K562 (cell line): ENCODE results near the gene C11orf98. TPM values are rescaled to one million over a fixed set of nuclear protein-coding genes. Genes with fewer than 3 reads are reported as not detected.

Experiments
- ATAC-seq: fragments of 200-7000 bp; cut with Tn5 transposase; 3 replicates; pipeline ENCODE4 v1.9.1; 2020; ENCODE audit warnings: moderate library complexity
- BruUV-seq: library from RNA; stranded (reverse); fragments of 400-500 nt; replicated peaks from 2 replicates; lab custom pipeline; 2021; lab: Mats Ljungman, UMichigan
- CTCF ChIA-PET: fragments of 300-600 bp; formaldehyde crosslinking; extraction: SDS; loops from one replicate; lab custom pipeline; 2021; ENCODE audit warnings: low intra/inter-chr PET ratio; lab: Yijun Ruan, JAX
- POLR2A ChIA-PET: fragments of 300-600, 350-650 bp; sonication (Branson Sonifier 250); formaldehyde crosslinking; extraction: SDS; loops from one replicate; lab custom pipeline; 2021; ENCODE audit warnings: antibody characterized with exemption, inconsistent platforms; lab: Yijun Ruan, JAX
- DNase-seq, 4 experiments: peaks; one replicate each; pipeline versions ENCODE4 v3.0.0 to v3.0.0-alpha.2; 2011 to 2018; ENCODE audit warnings: low spot score in 3 of 4, mixed read lengths in 3 of 4; ENCODE audit errors: extremely low read depth in 1 of 4
- FAIRE-seq: peaks from 2 replicates; lab custom pipeline; 2011; peaks lifted over from hg19 to GRCh38; lab: Jason Lieb, UNC
- H2AFZ ChIP-seq: 2 replicates; pipeline ENCODE4 v1.6.0; 2011; ENCODE audit warnings: low read depth, low read length, control low read depth, inconsistent platforms
- H3K27ac ChIP-seq: fragments of 200-600 bp; 3 replicates; pipeline ENCODE4 v1.8.0; 2011; ENCODE audit warnings: low read depth, mild to moderate bottlenecking, control low read depth, inconsistent platforms, low read length, moderate library complexity, mixed read lengths; ENCODE audit errors: extremely low read depth
- H3K27me3 ChIP-seq, 2 experiments: fragments of 300-600 bp in 1 of 2; 2 replicates in 1 of 2; 3 replicates in 1 of 2; pipeline versions ENCODE4 v1.6.0 to v1.8.0; 2011; ENCODE audit warnings: inconsistent platforms in 2 of 2, low read length in 2 of 2, mild to moderate bottlenecking in 1 of 2, mixed read lengths in 1 of 2, moderate library complexity in 1 of 2; ENCODE audit not compliant: control insufficient read depth in 2 of 2, insufficient read depth in 2 of 2
- H3K36me3 ChIP-seq: fragments of 300-600 bp; 3 replicates; pipeline ENCODE4 v1.8.0; 2011; ENCODE audit warnings: mild to moderate bottlenecking, low read length, inconsistent platforms; ENCODE audit not compliant: control insufficient read depth, insufficient read depth
- H3K4me1 ChIP-seq, 2 experiments: fragments of 200-600 bp in 1 of 2; replicated peaks in 1 of 2; 2 replicates in 1 of 2; 3 replicates in 1 of 2; pipeline versions ENCODE4 v1.5.1 to v1.8.0; 2011; ENCODE audit warnings: inconsistent platforms in 2 of 2, low read length in 2 of 2, mild to moderate bottlenecking in 1 of 2, mixed read lengths in 1 of 2, moderate library complexity in 1 of 2; ENCODE audit not compliant: control insufficient read depth in 2 of 2, insufficient read depth in 2 of 2
- H3K4me2 ChIP-seq: 2 replicates; pipeline ENCODE4 v1.6.1; 2011; ENCODE audit warnings: low read length, control low read depth, inconsistent platforms, mixed read lengths; ENCODE audit not compliant: insufficient read depth
- H3K4me3 ChIP-seq: fragments of 200-600 bp; sonication (generic), shearing (Covaris generic); 2 replicates; pipeline ENCODE4 v1.5.1; 2016; ENCODE audit warnings: control low read depth, inconsistent platforms
- H3K79me2 ChIP-seq: fragments of 200-600 bp; 3 replicates; pipeline ENCODE4 v1.8.0; 2011; ENCODE audit warnings: low read length, inconsistent platforms; ENCODE audit not compliant: control insufficient read depth, insufficient read depth
- H3K9ac ChIP-seq, 2 experiments: 2 replicates each; pipeline versions ENCODE4 v1.6.0 to v1.6.1; 2011; ENCODE audit warnings: low read depth in 2 of 2, low read length in 2 of 2, control low read depth in 1 of 2, inconsistent platforms in 1 of 2, mild to moderate bottlenecking in 1 of 2, mixed read lengths in 1 of 2; ENCODE audit not compliant: insufficient read depth in 1 of 2
- H3K9me1 ChIP-seq: one replicate; pipeline ENCODE4 v1.6.0; 2011; ENCODE audit warnings: inconsistent platforms, mild to moderate bottlenecking, low read length, moderate library complexity; ENCODE audit not compliant: control insufficient read depth, insufficient read depth
- H3K9me3 ChIP-seq: replicated peaks from 2 replicates; pipeline ENCODE4 v1.5.1; 2011; ENCODE audit warnings: low read depth, low read length, inconsistent platforms; ENCODE audit not compliant: control insufficient read depth, insufficient read depth
- H4K20me1 ChIP-seq: replicated peaks from 2 replicates; pipeline ENCODE4 v1.6.1; 2011; ENCODE audit warnings: low read length, inconsistent platforms, mixed read lengths; ENCODE audit not compliant: control insufficient read depth, insufficient read depth
- HINFP ChIP-seq: fragments of 450-650 bp; conservative IDR thresholded peaks from 2 replicates; pipeline ENCODE4 v1.6.1; 2016; ENCODE audit warnings: missing genetic modification characterization, low read depth, mild to moderate bottlenecking, control low read depth, missing compliant biosample characterization
- HNRNPL ChIP-seq: fragments of 200-400 bp; formaldehyde crosslinking; IDR thresholded peaks from 2 replicates; pipeline ENCODE4 v1.6.1; 2017; ENCODE audit warnings: low read depth, mild to moderate bottlenecking, low read length
- KLF1 ChIP-seq: fragments of 450-650 bp; IDR thresholded peaks from 2 replicates; pipeline ENCODE4 v1.6.1; 2016; ENCODE audit warnings: missing genetic modification characterization, missing compliant biosample characterization
- MEF2D ChIP-seq: conservative IDR thresholded peaks from 2 replicates; pipeline ENCODE4 v1.6.1; 2016; ENCODE audit warnings: low read depth, missing genetic modification characterization, missing compliant biosample characterization
- MTA1 ChIP-seq: fragments of 450-650 bp; IDR thresholded peaks from 2 replicates; pipeline ENCODE4 v1.6.1; 2017; ENCODE audit warnings: borderline replicate concordance
- MXI1 ChIP-seq: IDR thresholded peaks from 2 replicates; pipeline ENCODE4 v1.6.1; 2011; ENCODE audit warnings: low read depth, mild to moderate bottlenecking, improper control_type of control experiment, low read length
- NONO ChIP-seq, 2 experiments: fragments of 200-400 bp in 1 of 2; fragments of 450-650 bp in 1 of 2; formaldehyde crosslinking in 1 of 2; IDR thresholded peaks; 2 replicates each; pipeline ENCODE4 v1.6.1; 2017; ENCODE audit warnings: low read depth in 2 of 2, mild to moderate bottlenecking in 2 of 2, moderate library complexity in 2 of 2, low read length in 1 of 2
- POLR2AphosphoS2 ChIP-seq: IDR thresholded peaks from 2 replicates; pipeline ENCODE4 v1.6.1; 2012; ENCODE audit warnings: low read length, improper control_type of control experiment
- POLR2AphosphoS5 ChIP-seq: IDR thresholded peaks from 2 replicates; pipeline ENCODE4 v1.6.1; 2011; ENCODE audit warnings: mild to moderate bottlenecking, low read depth, low read length, moderate library complexity; ENCODE audit not compliant: control insufficient read depth, insufficient read depth
- RAD21 ChIP-seq, 2 experiments: fragments of 250-450 bp in 1 of 2; fragments of 450-650 bp in 1 of 2; sonication (Bioruptor Pico) in 1 of 2; formaldehyde crosslinking in 1 of 2; IDR thresholded peaks in 1 of 2; conservative IDR thresholded peaks in 1 of 2; 2 replicates each; pipeline versions ENCODE4 v1.4.0 to v1.8.0; 2020 to 2022; ENCODE audit warnings: mild to moderate bottlenecking in 2 of 2, moderate library complexity in 1 of 2
- RBM15 ChIP-seq: fragments of 200-400 bp; formaldehyde crosslinking; IDR thresholded peaks from 2 replicates; pipeline ENCODE4 v1.6.1; 2018; ENCODE audit warnings: mild to moderate bottlenecking, low read length, moderate library complexity; ENCODE audit not compliant: insufficient read depth
- SMARCA4 ChIP-seq: fragments of 450-650 bp; IDR thresholded peaks from 2 replicates; pipeline ENCODE4 v1.6.1; 2016
- SPI1 ChIP-seq: IDR thresholded peaks from 2 replicates; pipeline ENCODE4 v1.6.1; 2011; ENCODE audit warnings: low read depth, low read length, control low read depth, borderline replicate concordance
- TEAD4 ChIP-seq, 2 experiments: sonication (generic) in 1 of 2; formaldehyde crosslinking in 1 of 2; IDR thresholded peaks; 2 replicates each; pipeline versions ENCODE4 v1.6.1 to v1.8.0; 2012 to 2022; ENCODE audit warnings: borderline replicate concordance in 1 of 2, inconsistent platforms in 1 of 2, low read length in 1 of 2, mild to moderate bottlenecking in 1 of 2, missing genetic modification reagents in 1 of 2
- TRIM24 ChIP-seq, 2 experiments: fragments of 450-650 bp; IDR thresholded peaks; 2 replicates each; pipeline ENCODE4 v1.6.1; 2016
- WGBS: fragments of 100-300 bp; shearing (Covaris generic); methylation state at CpG from one replicate; pipeline ENCODE4 v1.1.6; 2016; ENCODE audit warnings: low coverage, mixed read lengths; ENCODE audit not compliant: insufficient coverage; ENCODE audit errors: missing lambda C conversion rate; 5-methylcytosine and 5-hydroxymethylcytosine counted together
- in situ Hi-C: fragments of 300-500 bp; cut with MboI; formaldehyde crosslinking; loops from 4 replicates; pipeline ENCODE4 v1.15.0; 2018; ENCODE audit warnings: inconsistent platforms, mixed read lengths
- intact Hi-C: fragments of 100-400 bp; cut with micrococcal nuclease; formaldehyde crosslinking; loops from 2 replicates; pipeline ENCODE4 v1.14.2; 2022
- polyA plus RNA-seq, 8 experiments: library from polyadenylated mRNA; depleted of rRNA in 4 of 8; stranded (reverse) in 5 of 8; unstranded in 3 of 8; fragments of >200 nt; fragmentation: Nextera tagmentation in 2 of 8; fragmentation: Illumina TruSeq in 1 of 8; extraction: Ambion mirVana in 2 of 8; extraction: Trizol in 1 of 8; gene quantifications; 2 replicates each; pipeline versions ENCODE4 v1.2.1 to v1.2.3, GENCODE V29; 2011 to 2014; ENCODE audit warnings: inconsistent platforms in 1 of 8, missing spikeins in 1 of 8
- total RNA-seq, 7 experiments: library from RNA; depleted of rRNA in 6 of 7; stranded (reverse); fragments of >200 nt in 6 of 7; fragmentation: Illumina TruSeq in 2 of 7; extraction: Trizol in 2 of 7; gene quantifications; 2 replicates each; pipeline versions ENCODE4 v1.2.1 to v1.2.3, GENCODE V29; 2011 to 2021; ENCODE audit warnings: low replicate concordance in 1 of 7
- TF ChIP-seq, protein P1 (sequence below), 2 experiments: IDR thresholded peaks; 2 replicates each; pipeline ENCODE4 v1.6.1; 2011; ENCODE audit warnings: borderline replicate concordance in 1 of 2, control low read depth in 1 of 2, low read depth in 1 of 2, low read length in 1 of 2, mild to moderate bottlenecking in 1 of 2, mixed read lengths in 1 of 2, moderate library complexity in 1 of 2; ENCODE audit not compliant: insufficient read depth in 1 of 2, insufficient read length in 1 of 2, poor library complexity in 1 of 2, severe bottlenecking in 1 of 2; ENCODE audit errors: extremely low read depth in 1 of 2

Gene C11orf98
- total and polyA plus RNA-seq, 9 of the 15 experiments (the other 6 are each of a cell fraction or from before 2014, with no cell fraction given), result 103 to 352 (median 218) TPM

GRCh38 chr11:62665599-62666258 lies 719 bp upstream of the C11orf98 start:
- in situ Hi-C loops (no loop called here), intact Hi-C loops (loop anchor here (2.0 to 5.0 kb wide), 2 partner anchors 19 to 177 kb away; partner anchors contain the start of gene GANAB)
- H3K9me3 ChIP-seq, result no peaks in the 10 kb centered on the region
- peak overlapping the region; percentile 97 for H3K4me2 ChIP-seq
- no TSS peak for BruUV-seq
- H3K9me1 ChIP-seq, result no peaks in the 10 kb centered on the region
- FAIRE-seq (no peak), DNase-seq (peak; percentile 47 to 75 (median 66)), ATAC-seq (peak; percentile 32)
- H3K27me3 ChIP-seq, result no peaks in the 10 kb centered on the region
- no peak overlapping the region for H2AFZ ChIP-seq
- ChIA-PET POLR2A (interaction anchor here (0.5 to 8.8 kb wide), 57 partner anchors 9 to 1072 kb away, joined by 3 to 161 read pairs (median 5); partner anchors contain the start of genes B3GAT3, EEF1G, EML3 and GANAB), CTCF (interaction anchor here (0.7 kb wide), 1 partner anchor 35 kb away, joined by 3 read pairs; no protein-coding TSS in a partner anchor)
- H3K27ac ChIP-seq, result peak overlapping the region; percentile 72
- H4K20me1 ChIP-seq, result peaks cover 7% of the 10 kb centered on the region; the same call in 1 of the 2 replicates
- peak overlapping the region; percentile 73 for H3K4me3 ChIP-seq
- peaks cover 81% of the 10 kb centered on the region for H3K79me2 ChIP-seq
- peak overlapping the region; percentile 85 to 100 for H3K9ac ChIP-seq
- peaks cover 19 to 41% of the 10 kb centered on the region in 2 experiments; a peak in 4 of 5 replicates for H3K4me1 ChIP-seq
- WGBS, result under 1% methylated on average over 33 of the region's 39 CpGs
- peaks cover 55% of the 10 kb centered on the region for H3K36me3 ChIP-seq
- peak; percentile 9; the same call in 1 of the 2 replicates for TF ChIP-seq TEAD4 (IDR thresholded peaks at IDR 0.05; ENCODE audit: low read length)
- no peak for TF ChIP-seq TEAD4 (CRISPR knock-in tag; IDR thresholded peaks at IDR 0.05; ENCODE audit: borderline replicate concordance)
- TF ChIP-seq RAD21 (CRISPR knock-in tag; conservative IDR thresholded peaks at IDR 0.05 in 1 of 2, IDR thresholded peaks at IDR 0.05 in 1 of 2), result 0 out of 4 replicates have a peak, but pooled peaks of 1 of the 2 experiments have one; percentile 2
- TF ChIP-seq NONO (IDR thresholded peaks at IDR 0.05; ENCODE audit: low read depth in 2 of 2, low read length in 1 of 2), result 0 out of 4 replicates have a peak, but pooled peaks of 1 of the 2 experiments have one; percentile 20
- no peak for TF ChIP-seq SPI1
- no peak for TF ChIP-seq SMARCA4
- peak; percentile 52; the same call in 1 of the 2 replicates for TF ChIP-seq HINFP
- TF ChIP-seq POLR2AphosphoS5, result peak; percentile 50; the same call in 1 of the 2 replicates
- TF ChIP-seq KLF1 (tag), result no peak
- TF ChIP-seq TRIM24 (IDR thresholded peaks at IDR 0.05), result 0 out of 4 replicates have a peak, but pooled peaks of 1 of the 2 experiments have one; percentile 0
- TF ChIP-seq MEF2D (tag), result 0 out of 2 replicates have a peak, but pooled peaks have one; percentile 19
- TF ChIP-seq MXI1, result no peak
- TF ChIP-seq MTA1, result 0 out of 2 replicates have a peak, but pooled peaks have one; percentile 25
- TF ChIP-seq RBM15, result no peak
- TF ChIP-seq, protein P1, sequence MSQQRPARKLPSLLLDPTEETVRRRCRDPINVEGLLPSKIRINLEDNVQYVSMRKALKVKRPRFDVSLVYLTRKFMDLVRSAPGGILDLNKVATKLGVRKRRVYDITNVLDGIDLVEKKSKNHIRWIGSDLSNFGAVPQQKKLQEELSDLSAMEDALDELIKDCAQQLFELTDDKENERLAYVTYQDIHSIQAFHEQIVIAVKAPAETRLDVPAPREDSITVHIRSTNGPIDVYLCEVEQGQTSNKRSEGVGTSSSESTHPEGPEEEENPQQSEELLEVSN (IDR thresholded peaks at IDR 0.05; ENCODE audit: borderline replicate concordance in 1 of 2, extremely low read depth in 1 of 2, insufficient read depth in 1 of 2, insufficient read length in 1 of 2, low read depth in 1 of 2, low read length in 1 of 2, poor library complexity in 1 of 2, severe bottlenecking in 1 of 2), result peak in 1 of 2 experiments; percentile 46
- peak; percentile 59; the same call in 1 of the 2 replicates for TF ChIP-seq POLR2AphosphoS2
- no peak for TF ChIP-seq HNRNPL
